ENCODE measurements around the gene CREB5. TPM values are rescaled to one million over a fixed set of nuclear protein-coding genes. Genes with fewer than 3 reads are reported as not detected.

CREB5 gene
- total RNA-seq, 1 donor from 2014 or later = 8.9 TPM

DNA sequence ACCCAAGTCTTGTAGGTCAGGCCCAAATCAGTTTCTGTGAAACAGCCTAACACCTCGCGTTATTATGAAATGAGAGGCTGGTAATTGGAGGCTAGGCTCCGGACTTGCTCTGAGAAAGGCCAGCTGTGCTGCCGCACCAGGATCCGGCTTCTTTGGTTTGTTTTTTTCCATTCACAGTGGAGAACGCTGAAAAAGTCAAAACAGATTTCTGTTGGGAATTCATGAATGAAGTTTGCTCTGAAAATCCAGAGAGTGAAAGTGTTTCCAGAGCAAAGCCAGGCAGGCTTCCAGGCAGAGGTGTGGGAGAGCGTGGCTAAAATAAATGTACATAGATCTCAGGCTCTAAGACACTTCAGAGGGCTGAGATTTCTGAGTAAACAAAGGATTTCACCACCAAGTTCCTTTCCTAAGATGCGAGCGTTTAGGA is 305.8 kb downstream of the CREB5 start:
- DNase-seq = no peak
- H3K4me3 ChIP-seq = no peak overlapping the region
- no peak overlapping the region for H3K27ac ChIP-seq
- peaks cover 6% of the 10 kb centered on the region for H3K4me1 ChIP-seq
- intact Hi-C loops (cut with DNase I) = no loop called here
- peak; percentile 53 for ATAC-seq
- no peaks in the 10 kb centered on the region for H3K27me3 ChIP-seq
- TF ChIP-seq, protein P1, sequence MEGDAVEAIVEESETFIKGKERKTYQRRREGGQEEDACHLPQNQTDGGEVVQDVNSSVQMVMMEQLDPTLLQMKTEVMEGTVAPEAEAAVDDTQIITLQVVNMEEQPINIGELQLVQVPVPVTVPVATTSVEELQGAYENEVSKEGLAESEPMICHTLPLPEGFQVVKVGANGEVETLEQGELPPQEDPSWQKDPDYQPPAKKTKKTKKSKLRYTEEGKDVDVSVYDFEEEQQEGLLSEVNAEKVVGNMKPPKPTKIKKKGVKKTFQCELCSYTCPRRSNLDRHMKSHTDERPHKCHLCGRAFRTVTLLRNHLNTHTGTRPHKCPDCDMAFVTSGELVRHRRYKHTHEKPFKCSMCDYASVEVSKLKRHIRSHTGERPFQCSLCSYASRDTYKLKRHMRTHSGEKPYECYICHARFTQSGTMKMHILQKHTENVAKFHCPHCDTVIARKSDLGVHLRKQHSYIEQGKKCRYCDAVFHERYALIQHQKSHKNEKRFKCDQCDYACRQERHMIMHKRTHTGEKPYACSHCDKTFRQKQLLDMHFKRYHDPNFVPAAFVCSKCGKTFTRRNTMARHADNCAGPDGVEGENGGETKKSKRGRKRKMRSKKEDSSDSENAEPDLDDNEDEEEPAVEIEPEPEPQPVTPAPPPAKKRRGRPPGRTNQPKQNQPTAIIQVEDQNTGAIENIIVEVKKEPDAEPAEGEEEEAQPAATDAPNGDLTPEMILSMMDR (IDR thresholded peaks at IDR 0.05) = no peak
- no peaks in the 10 kb centered on the region for H3K9me3 ChIP-seq
- no peaks in the 10 kb centered on the region for H3K36me3 ChIP-seq

DNA sequence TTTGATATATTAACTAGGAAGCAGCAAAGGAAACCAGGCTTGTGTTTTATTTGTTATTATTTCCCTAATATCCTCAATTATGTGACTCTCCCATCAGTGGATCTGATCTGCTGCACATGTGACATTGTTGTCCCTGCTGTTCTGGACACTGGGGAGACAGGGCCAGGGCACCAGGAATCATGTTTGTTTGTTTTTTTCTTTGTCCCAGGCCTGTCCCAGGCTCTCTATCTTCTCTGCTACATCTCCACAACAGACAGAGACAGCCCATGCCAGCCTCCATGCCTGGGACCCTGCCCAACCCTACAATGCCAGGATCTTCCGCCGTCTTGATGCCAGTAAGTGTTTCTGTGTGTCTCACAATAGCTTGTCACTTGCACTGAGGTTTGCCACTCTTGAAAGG is 306.2 kb downstream of the CREB5 start:
- intact Hi-C loops (cut with DNase I) = no loop called here
- no peak for DNase-seq
- peaks cover 6% of the 10 kb centered on the region for H3K4me1 ChIP-seq
- H3K36me3 ChIP-seq = no peaks in the 10 kb centered on the region
- TF ChIP-seq, protein P1 (IDR thresholded peaks at IDR 0.05) = no peak
- no peak overlapping the region for H3K4me3 ChIP-seq
- H3K9me3 ChIP-seq = no peaks in the 10 kb centered on the region
- H3K27me3 ChIP-seq = no peaks in the 10 kb centered on the region
- H3K27ac ChIP-seq = no peak overlapping the region
- ATAC-seq = peak; percentile 21

DNA sequence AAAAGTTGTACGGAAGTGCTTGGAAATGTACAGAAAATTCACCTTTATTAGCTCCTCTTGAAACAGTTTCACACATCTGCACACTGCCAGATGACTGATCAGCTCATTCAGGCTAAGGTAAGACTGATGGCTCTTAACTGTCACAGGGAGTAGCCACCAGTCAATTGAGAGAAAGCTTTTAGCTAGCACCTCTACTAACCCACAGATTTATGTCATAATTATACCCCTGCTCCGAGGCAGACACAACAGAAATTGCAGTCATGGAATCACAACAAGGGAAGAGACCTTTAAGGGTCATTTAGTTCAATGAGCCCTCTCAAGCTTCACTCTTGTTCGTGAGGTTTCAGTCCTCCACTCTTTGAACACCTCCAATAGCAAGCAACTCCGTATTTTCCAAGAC is 310.4 kb downstream of the CREB5 start:
- H3K27ac ChIP-seq = no peak overlapping the region
- H3K36me3 ChIP-seq = peaks cover 4% of the 10 kb centered on the region
- H3K9me3 ChIP-seq = no peaks in the 10 kb centered on the region
- no peaks in the 10 kb centered on the region for H3K27me3 ChIP-seq
- DNase-seq (no peak), ATAC-seq (no peak)
- no peak overlapping the region for H3K4me3 ChIP-seq
- TF ChIP-seq, protein P1 (IDR thresholded peaks at IDR 0.05) = no peak
- peaks cover 6% of the 10 kb centered on the region for H3K4me1 ChIP-seq
- intact Hi-C loops (cut with DNase I) = no loop called here

DNA sequence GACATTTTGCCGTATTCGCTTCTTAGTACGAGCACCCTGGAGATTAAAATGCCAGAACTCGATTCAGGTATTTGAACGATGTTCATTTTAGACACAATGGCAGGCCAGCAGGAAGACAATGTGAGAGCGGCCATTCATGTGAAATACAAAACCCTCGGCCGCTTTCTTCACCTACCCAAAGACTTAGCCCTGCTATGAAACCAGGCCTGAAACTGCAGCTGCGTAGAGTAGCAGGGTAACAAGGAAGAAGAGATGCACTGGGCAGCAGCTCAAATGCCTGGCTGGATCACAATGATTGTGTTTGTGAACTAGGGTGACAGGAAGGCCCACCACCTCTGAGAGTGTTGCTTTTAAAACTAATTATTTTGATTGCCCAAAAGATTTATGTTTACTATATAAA is 311.0 kb downstream of the CREB5 start:
- H3K9me3 ChIP-seq = no peaks in the 10 kb centered on the region
- peaks cover 4% of the 10 kb centered on the region for H3K4me1 ChIP-seq

DNA sequence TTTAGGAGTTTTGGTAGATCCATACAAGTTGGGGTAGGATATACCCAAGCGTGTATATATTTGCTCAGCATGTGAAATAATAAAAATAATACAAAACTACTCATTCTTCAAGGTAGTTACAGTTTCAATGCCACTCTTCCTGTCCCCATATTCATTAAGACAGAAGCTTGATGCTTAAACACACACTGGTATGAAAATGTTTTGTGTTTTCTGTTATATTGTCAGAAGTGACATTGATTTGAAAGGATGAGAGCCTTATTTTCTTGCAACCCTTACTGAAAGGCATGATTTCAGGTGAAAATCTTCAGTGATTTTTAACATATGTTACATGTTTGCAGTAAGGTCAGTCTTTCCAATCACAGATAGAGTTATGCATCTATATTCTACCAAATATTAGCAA is 312.2 kb downstream of the CREB5 start:
- no peaks in the 10 kb centered on the region for H3K27me3 ChIP-seq
- TF ChIP-seq, protein P1 (IDR thresholded peaks at IDR 0.05) = no peak
- H3K4me3 ChIP-seq = no peak overlapping the region
- H3K4me1 ChIP-seq = no peaks in the 10 kb centered on the region
- no peak overlapping the region for H3K27ac ChIP-seq
- intact Hi-C loops (cut with DNase I) = no loop called here
- H3K36me3 ChIP-seq = peaks cover 4% of the 10 kb centered on the region
- H3K9me3 ChIP-seq = no peaks in the 10 kb centered on the region
- no peak for ATAC-seq
- DNase-seq = no peak

More for the DNA sequence above, 311.0 kb downstream of the CREB5 start:
- Histone ChIP-seq H3K36me3 (peaks cover 4% of the 10 kb centered on the region), H3K27me3 (no peaks in the 10 kb centered on the region), H3K4me3 (no peak overlapping the region), H3K27ac (no peak overlapping the region)
- TF ChIP-seq, protein P1 (IDR thresholded peaks at IDR 0.05) = no peak
- DNase-seq (no peak), ATAC-seq (no peak)
- intact Hi-C loops (cut with DNase I) = no loop called here

DNA sequence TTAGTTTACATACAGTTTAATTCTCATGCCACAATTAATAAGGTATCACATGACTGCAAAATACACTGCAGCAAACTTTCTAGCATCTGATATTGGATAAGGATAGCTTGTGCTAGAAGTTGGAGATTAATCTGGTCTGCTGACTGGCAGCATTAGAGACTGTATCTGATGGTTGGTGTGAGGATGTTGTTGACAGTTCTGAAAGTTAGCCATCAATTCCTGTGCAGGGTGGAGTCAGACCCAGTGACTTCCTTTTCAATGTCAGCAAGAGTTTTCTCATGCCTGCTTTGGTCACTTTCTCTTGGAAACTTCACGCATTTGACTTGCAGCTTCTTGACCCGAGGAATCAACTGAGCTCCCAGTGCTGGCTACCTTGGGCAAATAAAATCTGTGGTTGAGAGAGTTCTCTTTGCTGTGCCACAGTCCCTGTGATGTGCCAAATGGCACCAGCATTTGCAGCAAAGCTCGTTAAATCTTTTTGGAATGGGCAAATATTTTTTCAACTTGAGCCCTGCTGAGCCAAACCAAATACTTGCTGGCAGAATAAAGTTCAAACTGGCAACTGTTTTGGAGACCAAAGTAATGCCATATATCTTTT is 312.8 kb downstream of the CREB5 start:
- Histone ChIP-seq H3K27me3 (no peaks in the 10 kb centered on the region), H3K36me3 (peaks cover 4% of the 10 kb centered on the region), H3K27ac (no peak overlapping the region), H3K4me3 (no peak overlapping the region), H3K9me3 (no peaks in the 10 kb centered on the region), H3K4me1 (no peaks in the 10 kb centered on the region)
- intact Hi-C loops (cut with DNase I) = no loop called here
- peak; percentile 39 for ATAC-seq
- no peak for DNase-seq
- TF ChIP-seq, protein P1 (IDR thresholded peaks at IDR 0.05) = no peak
